Nephron (organoid): ENCODE results near the gene OLFML3.

ENCODE experiments used
- H3K27ac Mint-ChIP-seq, 3 experiments: 2 replicates each; pipeline ENCODE4 v1.8.0; 2020; ENCODE audit warnings: mixed read lengths in 3 of 3, mild to moderate bottlenecking in 2 of 3, moderate library complexity in 1 of 3
- H3K27me3 Mint-ChIP-seq: 2 replicates; pipeline ENCODE4 v1.8.0; 2021; ENCODE audit warnings: low read depth, mild to moderate bottlenecking, moderate library complexity, mixed read lengths
- H3K36me3 Mint-ChIP-seq: 2 replicates; pipeline ENCODE4 v1.8.0; 2020; ENCODE audit warnings: low read depth, mixed read lengths
- H3K4me1 Mint-ChIP-seq: 2 replicates; pipeline ENCODE4 v1.8.0; 2020; ENCODE audit warnings: mixed read lengths
- H3K4me3 Mint-ChIP-seq, 3 experiments: 2 replicates each; pipeline ENCODE4 v1.8.0; 2020; ENCODE audit warnings: mild to moderate bottlenecking in 3 of 3, mixed read lengths in 3 of 3, moderate library complexity in 2 of 3
- H3K9me3 Mint-ChIP-seq: 2 replicates; pipeline ENCODE4 v1.8.0; 2020; ENCODE audit warnings: mixed read lengths
- CTCF ChIP-seq, 3 experiments: fragments of 200-600 bp; sonication (generic); IDR thresholded peaks; one replicate each; pipeline ENCODE4 v1.5.0; 2021; ENCODE audit warnings: antibody characterized with exemption in 3 of 3; ENCODE audit not compliant: unreplicated experiment in 3 of 3

The OLFML3 gene, protein sequence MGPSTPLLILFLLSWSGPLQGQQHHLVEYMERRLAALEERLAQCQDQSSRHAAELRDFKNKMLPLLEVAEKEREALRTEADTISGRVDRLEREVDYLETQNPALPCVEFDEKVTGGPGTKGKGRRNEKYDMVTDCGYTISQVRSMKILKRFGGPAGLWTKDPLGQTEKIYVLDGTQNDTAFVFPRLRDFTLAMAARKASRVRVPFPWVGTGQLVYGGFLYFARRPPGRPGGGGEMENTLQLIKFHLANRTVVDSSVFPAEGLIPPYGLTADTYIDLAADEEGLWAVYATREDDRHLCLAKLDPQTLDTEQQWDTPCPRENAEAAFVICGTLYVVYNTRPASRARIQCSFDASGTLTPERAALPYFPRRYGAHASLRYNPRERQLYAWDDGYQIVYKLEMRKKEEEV

GRCh38 chr1:113978863-113979702 lies at the start of gene OLFML3:
Gene OLFML3, plus strand, starts transcription at chr1:113979474. Its CDS starts 43 bp downstream, at chr1:113979517.
- peaks cover 20% of the 10 kb centered on the region for H3K36me3 Mint-ChIP-seq
- peak within 1 kb of the TSS; percentile 98 to 99 (median 99) for H3K27ac Mint-ChIP-seq
- peak; percentile 61 to 81 (median 73) for TF ChIP-seq CTCF (IDR thresholded peaks at IDR 0.05; ENCODE audit: unreplicated experiment in 3 of 3)
- peaks cover 80% of the 10 kb centered on the region for H3K4me1 Mint-ChIP-seq
- peak within 1 kb of the TSS; percentile 87 to 94 (median 89) for H3K4me3 Mint-ChIP-seq
- no peaks in the 10 kb centered on the region for H3K9me3 Mint-ChIP-seq
- H3K27me3 Mint-ChIP-seq: peaks cover 4% of the 10 kb centered on the region

DNA sequence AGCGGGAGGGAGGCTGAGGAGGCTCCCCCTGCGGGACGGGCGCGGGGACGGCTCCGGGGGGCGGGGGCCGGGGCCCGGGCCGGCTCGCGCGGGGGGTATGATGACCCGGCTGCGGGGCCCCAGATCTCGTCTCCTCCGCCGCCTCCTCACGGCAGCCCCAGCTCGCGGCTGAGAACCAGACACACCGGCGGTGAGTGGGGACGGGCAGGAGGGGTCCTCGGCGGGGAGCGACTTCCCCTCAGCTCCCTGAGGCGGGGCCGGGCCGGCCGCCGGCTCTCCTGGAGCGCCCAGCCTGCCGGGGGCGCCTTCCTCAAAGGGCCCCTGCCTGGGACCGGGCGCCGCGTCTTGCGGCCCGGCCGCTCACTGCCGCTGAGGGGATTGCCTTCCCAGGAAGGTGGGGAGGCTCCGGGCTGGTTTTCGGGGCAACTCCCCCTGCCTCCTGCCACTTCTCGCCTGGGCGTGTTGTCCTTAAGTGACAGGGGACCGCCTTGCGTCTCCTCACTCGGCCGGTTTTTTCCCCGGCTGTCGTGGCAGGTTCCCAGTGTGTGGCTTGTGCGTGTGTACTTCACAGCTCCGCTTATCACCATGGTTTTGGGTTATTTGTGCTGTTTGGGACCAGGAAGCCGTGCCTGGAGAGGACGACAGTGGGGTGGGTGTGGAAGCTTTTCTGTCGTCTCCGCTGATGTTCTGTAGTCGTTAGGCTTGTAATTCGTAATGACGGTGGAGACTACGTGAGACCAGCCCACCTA lies 49.4 kb upstream of the OLFML3 start:
- no peaks in the 10 kb centered on the region for H3K36me3 Mint-ChIP-seq
- TF ChIP-seq CTCF (IDR thresholded peaks at IDR 0.05; ENCODE audit: unreplicated experiment in 3 of 3): peak in 1 of 3 experiments; percentile 33
- peaks cover 8% of the 10 kb centered on the region for H3K27me3 Mint-ChIP-seq
- peak overlapping the region; percentile 91 to 97 (median 92) for H3K4me3 Mint-ChIP-seq
- H3K27ac Mint-ChIP-seq: peak overlapping the region; percentile 86 to 90 (median 86)
- no peaks in the 10 kb centered on the region for H3K9me3 Mint-ChIP-seq
- peaks cover 47% of the 10 kb centered on the region for H3K4me1 Mint-ChIP-seq

GRCh38 chr1:113930499-113931161 lies 48.6 kb upstream of the OLFML3 start:
- H3K4me3 Mint-ChIP-seq: peak overlapping the region; percentile 91 to 97 (median 92)
- no peak for TF ChIP-seq CTCF (IDR thresholded peaks at IDR 0.05; ENCODE audit: unreplicated experiment in 3 of 3)
- H3K27ac Mint-ChIP-seq: peak overlapping the region; percentile 65 to 86 (median 86)
- peaks cover 47% of the 10 kb centered on the region for H3K4me1 Mint-ChIP-seq
- no peaks in the 10 kb centered on the region for H3K9me3 Mint-ChIP-seq
- H3K27me3 Mint-ChIP-seq: peaks cover 1% of the 10 kb centered on the region
- H3K36me3 Mint-ChIP-seq: no peaks in the 10 kb centered on the region

DNA sequence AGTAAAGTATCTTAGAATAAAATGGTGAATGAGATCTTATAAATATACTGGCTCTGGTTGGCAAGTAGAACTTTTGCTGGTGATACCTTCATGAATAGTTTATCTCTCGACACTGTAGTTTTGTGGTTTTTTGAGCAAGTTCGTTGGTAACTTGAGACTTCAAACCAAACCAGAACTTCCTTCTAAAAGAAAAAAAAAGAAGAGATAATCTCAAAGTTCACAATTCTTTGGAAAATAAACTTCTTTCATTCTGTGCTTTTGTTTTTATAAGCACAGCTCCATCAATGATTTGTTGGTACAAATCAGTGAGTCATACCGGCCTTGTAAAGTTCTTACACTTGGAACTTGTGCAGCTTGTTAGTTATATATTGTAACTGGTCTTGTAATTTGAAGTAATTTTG lies 47.8 kb upstream of the OLFML3 start:
- TF ChIP-seq CTCF (IDR thresholded peaks at IDR 0.05; ENCODE audit: unreplicated experiment in 3 of 3): no peak
- no peaks in the 10 kb centered on the region for H3K36me3 Mint-ChIP-seq
- H3K4me3 Mint-ChIP-seq: peak overlapping the region; percentile 91 to 97 (median 92)
- no peaks in the 10 kb centered on the region for H3K27me3 Mint-ChIP-seq
- peaks cover 47% of the 10 kb centered on the region for H3K4me1 Mint-ChIP-seq
- H3K27ac Mint-ChIP-seq: peak overlapping the region; percentile 65 to 86 (median 86)
- H3K9me3 Mint-ChIP-seq: no peaks in the 10 kb centered on the region

GRCh38 chr1:113934006-113934405 lies 45.3 kb upstream of the OLFML3 start:
- Mint-ChIP-seq H3K4me3 (no peak overlapping the region), H3K27me3 (no peaks in the 10 kb centered on the region), H3K9me3 (no peaks in the 10 kb centered on the region), H3K4me1 (peaks cover 43% of the 10 kb centered on the region), H3K36me3 (no peaks in the 10 kb centered on the region), H3K27ac (no peak overlapping the region)
- TF ChIP-seq CTCF (IDR thresholded peaks at IDR 0.05; ENCODE audit: unreplicated experiment in 3 of 3): no peak
